Omental fat pad (tissue), 4 donors: ENCODE results near the gene FOXJ3. TPM values are rescaled to one million over a fixed set of nuclear protein-coding genes. Genes with fewer than 3 reads are reported as not detected.

Experiments used
- ATAC-seq: fragments of 150-250 bp; one replicate; pipeline ENCODE4 v1.9.1; 2016; ENCODE audit warnings: mild to moderate bottlenecking, moderate library complexity; ENCODE audit not compliant: low FRiP score
- DNase-seq: peaks from one replicate; pipeline ENCODE4 v3.0.0-alpha.2; 2019; ENCODE audit warnings: low spot score
- CTCF ChIP-seq, 3 donors: fragments of 450-650 bp; IDR thresholded peaks; one replicate each; pipeline ENCODE4 v1.5.1; 2016 to 2017; ENCODE audit warnings: antibody characterized with exemption in 3 of 3, mild to moderate bottlenecking in 3 of 3, moderate library complexity in 2 of 3
- total RNA-seq, 4 donors: library from RNA; depleted of rRNA; stranded (reverse); fragments of >200 nt; gene quantifications; one replicate each; pipeline ENCODE4 v1.1.0, GENCODE V29; 2016

The FOXJ3 gene
- total RNA-seq, 4 donors from 2014 or later: 49.7 to 83.5 (median 56.1) TPM

- no peak for TF ChIP-seq CTCF (IDR thresholded peaks at IDR 0.05)
- DNase-seq (no peak), ATAC-seq (no peak)
These were observed 44.9 kb downstream of the FOXJ3 start for GRCh38 chr1:42290130-42290529.

- ATAC-seq (no peak), DNase-seq (no peak)
- no peak for TF ChIP-seq CTCF (IDR thresholded peaks at IDR 0.05)
These were observed 46.6 kb downstream of the FOXJ3 start for GRCh38 chr1:42288311-42288985.

- DNase-seq (no peak), ATAC-seq (peak; percentile 68)
- no peak for TF ChIP-seq CTCF (IDR thresholded peaks at IDR 0.05)
These were observed 52.0 kb downstream of the FOXJ3 start for GRCh38 chr1:42282867-42283583.

GRCh38 chr1:42282024-42282579, 52.9 kb downstream of the FOXJ3 start:
- DNase-seq (no peak), ATAC-seq (peak; percentile 67)
- TF ChIP-seq CTCF (IDR thresholded peaks at IDR 0.05): no peak

- no peak for TF ChIP-seq CTCF (IDR thresholded peaks at IDR 0.05)
- DNase-seq: no peak
- ATAC-seq: no peak
These were observed 54.2 kb downstream of the FOXJ3 start for GRCh38 chr1:42280821-42281220.

- ATAC-seq (no peak), DNase-seq (no peak)
- TF ChIP-seq CTCF (IDR thresholded peaks at IDR 0.05): no peak
These were observed 56.0 kb downstream of the FOXJ3 start for GRCh38 chr1:42279055-42279454.
